Central memory CD8-positive, alpha-beta T cell (primary cell): Measurements from ENCODE around the gene FBXW9.

Source experiments
- ATAC-seq: fragments of 150-1000 bp; cut with Tn5 transposase; replicated peaks from 2 replicates; pipeline ENCODE4 v1.10.0; 2022; ENCODE audit warnings: mild to moderate bottlenecking, moderate FRiP score, moderate number of reproducible peaks; ENCODE audit not compliant: poor library complexity, severe bottlenecking; ENCODE audit errors: extremely low read depth
- DNase-seq, 2 donors: peaks; one replicate each; pipeline ENCODE4 v3.0.0; 2021; ENCODE audit warnings: low spot score in 2 of 2
- H3K27ac Mint-ChIP-seq: one replicate; pipeline ENCODE4 v1.8.0; 2022; ENCODE audit warnings: low read depth, mild to moderate bottlenecking, moderate library complexity, mixed read lengths
- H3K27me3 Mint-ChIP-seq: one replicate; pipeline ENCODE4 v1.8.0; 2022; ENCODE audit warnings: mixed read lengths
- H3K36me3 Mint-ChIP-seq: one replicate; pipeline ENCODE4 v1.8.0; 2022; ENCODE audit warnings: mild to moderate bottlenecking, moderate library complexity, mixed read lengths; ENCODE audit not compliant: insufficient read depth
- H3K4me1 Mint-ChIP-seq: one replicate; pipeline ENCODE4 v1.8.0; 2022; ENCODE audit warnings: mixed read lengths
- H3K4me3 Mint-ChIP-seq: one replicate; pipeline ENCODE4 v1.8.0; 2022; ENCODE audit warnings: mild to moderate bottlenecking, moderate library complexity, mixed read lengths
- H3K9me3 Mint-ChIP-seq: one replicate; pipeline ENCODE4 v1.8.0; 2022; ENCODE audit warnings: mixed read lengths

Gene FBXW9

DNA sequence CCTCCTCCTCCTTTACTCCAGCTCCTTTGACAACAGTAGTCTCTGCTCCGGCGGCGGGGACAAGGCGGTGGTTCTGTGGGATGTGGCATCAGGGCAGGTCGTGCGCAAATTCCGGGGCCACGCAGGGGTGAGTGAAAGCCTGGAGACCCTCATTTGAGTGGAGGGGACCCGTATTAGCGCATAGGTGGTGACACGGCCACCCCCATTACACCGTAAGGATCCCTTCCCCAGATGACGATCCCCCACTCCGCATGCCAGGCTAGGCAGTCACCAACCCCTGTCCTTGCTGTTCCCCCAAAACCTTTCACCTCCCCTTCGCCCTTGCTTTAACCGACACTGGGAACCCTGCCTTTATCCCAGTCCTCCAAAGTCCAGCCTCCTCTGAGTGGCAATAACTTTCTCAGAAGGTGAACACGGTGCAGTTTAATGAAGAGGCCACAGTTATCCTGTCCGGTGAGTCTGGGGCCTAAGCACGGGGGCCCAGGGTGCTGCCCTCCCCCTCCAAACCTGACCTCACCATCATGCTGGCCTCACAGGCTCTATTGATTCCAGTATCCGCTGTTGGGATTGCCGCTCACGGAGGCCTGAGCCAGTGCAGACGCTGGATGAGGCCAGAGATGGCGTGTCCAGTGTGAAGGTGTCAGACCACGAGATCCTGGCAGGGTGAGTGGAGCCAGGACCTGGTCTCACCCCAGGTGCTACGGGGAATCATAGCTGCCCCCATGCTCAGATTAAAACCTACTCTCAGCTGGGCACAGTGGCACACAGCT, 26.1 kb downstream of the FBXW9 start:
- Mint-ChIP-seq H3K36me3 (peaks cover 35% of the 10 kb centered on the region), H3K27me3 (no peaks in the 10 kb centered on the region), H3K4me3 (peak overlapping the region; percentile 96), H3K27ac (peak overlapping the region; percentile 98), H3K9me3 (no peaks in the 10 kb centered on the region), H3K4me1 (peaks cover 47% of the 10 kb centered on the region)
- DNase-seq (no peak), ATAC-seq (no peak)

GRCh38 chr19:12669270-12670158, 26.9 kb downstream of the FBXW9 start:
- Mint-ChIP-seq H3K27me3 (no peaks in the 10 kb centered on the region), H3K4me3 (peak overlapping the region; percentile 96), H3K27ac (peak overlapping the region; percentile 98), H3K4me1 (peaks cover 53% of the 10 kb centered on the region), H3K36me3 (peaks cover 35% of the 10 kb centered on the region), H3K9me3 (no peaks in the 10 kb centered on the region)
- DNase-seq (peak; percentile 69), ATAC-seq (no peak)

DNA sequence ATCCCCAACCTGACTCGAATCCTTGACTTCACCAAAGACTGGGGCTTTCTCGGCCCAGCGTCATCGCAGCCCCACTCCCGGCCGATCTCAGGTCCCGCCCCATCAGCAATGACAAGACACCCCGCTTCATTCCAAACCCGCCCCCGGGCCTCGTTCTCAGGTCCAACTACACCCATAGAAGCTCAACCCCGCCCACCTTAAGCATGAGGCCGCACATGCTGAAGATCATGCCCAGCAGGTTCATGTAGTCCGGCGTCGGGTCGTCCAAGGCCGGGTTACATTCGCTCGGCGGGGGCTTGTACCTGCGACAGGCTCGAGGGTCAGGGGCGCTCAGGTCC, 27.5 kb downstream of the FBXW9 start:
- Mint-ChIP-seq H3K27me3 (no peaks in the 10 kb centered on the region), H3K4me1 (peaks cover 49% of the 10 kb centered on the region), H3K4me3 (peak overlapping the region; percentile 96), H3K9me3 (no peaks in the 10 kb centered on the region), H3K36me3 (peaks cover 31% of the 10 kb centered on the region), H3K27ac (peak overlapping the region; percentile 98)
- ATAC-seq (peak; percentile 38), DNase-seq (peak; percentile 58 to 66)

DNA sequence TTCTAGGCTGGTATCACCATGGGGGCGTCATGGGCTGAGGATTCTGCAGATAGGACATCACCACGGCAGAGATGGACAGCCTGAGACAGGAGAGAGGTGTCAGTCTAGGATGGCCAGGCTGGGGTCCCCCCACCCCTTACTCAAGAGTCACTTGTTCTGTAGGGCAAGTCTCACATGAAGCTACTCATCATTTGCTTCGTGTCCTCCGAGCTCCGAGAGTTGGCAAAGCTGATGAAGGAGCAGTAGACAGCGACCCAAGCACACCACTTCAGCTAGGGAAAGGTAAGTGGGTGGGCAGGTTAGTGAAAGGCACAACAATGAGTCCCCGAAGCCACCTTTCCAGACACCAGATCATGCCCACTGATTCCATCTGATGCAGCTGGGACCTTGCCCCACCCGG, 28.1 kb downstream of the FBXW9 start:
- peaks cover 34% of the 10 kb centered on the region for H3K36me3 Mint-ChIP-seq

GRCh38 chr19:12667731-12668302, 28.6 kb downstream of the FBXW9 start:
- no peak for ATAC-seq
- H3K9me3 Mint-ChIP-seq: no peaks in the 10 kb centered on the region
- peaks cover 37% of the 10 kb centered on the region for H3K36me3 Mint-ChIP-seq
- no peak for DNase-seq
- peaks cover 49% of the 10 kb centered on the region for H3K4me1 Mint-ChIP-seq
- H3K27ac Mint-ChIP-seq: peak overlapping the region; percentile 98
- H3K27me3 Mint-ChIP-seq: no peaks in the 10 kb centered on the region
- H3K4me3 Mint-ChIP-seq: peak overlapping the region; percentile 96

More for the DNA sequence above, 28.1 kb downstream of the FBXW9 start:
- no peaks in the 10 kb centered on the region for H3K27me3 Mint-ChIP-seq
- peak overlapping the region; percentile 96 for H3K4me3 Mint-ChIP-seq
- peak overlapping the region; percentile 98 for H3K27ac Mint-ChIP-seq
- no peaks in the 10 kb centered on the region for H3K9me3 Mint-ChIP-seq
- ATAC-seq: no peak
- H3K4me1 Mint-ChIP-seq: peaks cover 49% of the 10 kb centered on the region
- DNase-seq: no peak

DNA sequence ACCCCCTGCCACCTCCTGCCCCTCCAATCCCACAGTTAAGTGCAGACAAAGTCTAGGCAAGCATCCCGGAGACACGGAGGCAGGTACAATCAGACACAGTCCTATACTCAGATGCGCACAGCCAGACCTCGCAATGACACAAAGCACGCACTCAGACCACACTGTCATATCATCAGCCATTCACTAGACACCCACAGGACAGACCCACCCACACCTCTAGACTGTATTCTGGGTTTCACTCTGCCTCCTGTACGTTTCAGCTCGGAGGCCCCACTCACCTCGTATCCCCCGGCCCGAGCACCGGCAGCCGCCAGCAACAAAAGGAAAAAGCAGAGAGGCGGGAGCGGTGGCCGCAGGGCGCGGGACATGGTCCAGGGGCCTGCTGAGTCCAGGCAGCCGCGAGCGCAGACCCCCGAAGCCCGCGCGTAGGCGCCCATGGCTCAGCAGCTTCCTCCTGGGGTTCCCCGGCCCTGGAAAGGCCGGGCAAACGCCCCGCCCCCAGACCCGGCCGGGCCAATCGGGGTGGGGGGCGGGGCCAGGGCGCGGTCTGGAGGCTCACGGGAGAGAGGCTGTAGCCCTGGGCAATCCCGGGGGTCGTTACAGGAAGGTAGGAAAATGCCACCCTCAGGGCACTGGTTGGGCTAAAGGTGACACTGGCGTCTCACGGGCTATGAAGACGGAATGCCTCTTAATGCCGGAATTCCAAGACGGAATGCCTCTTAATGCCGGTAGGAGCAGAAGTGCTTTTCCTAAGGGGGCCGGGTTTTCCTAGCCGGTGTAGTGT, 30.0 kb downstream of the FBXW9 start, which contains the start of the genes MAN2B1 and WDR83:
Gene MAN2B1 (minus strand): TSS at position 478 of the 784 bp plus-strand sequence. CDS start 41 bp downstream, at position 437.
Gene WDR83 (plus strand): TSS at position 543 of the 784 bp plus-strand sequence. CDS start 2,984 bp downstream, outside the sequence.
- ATAC-seq: peak; percentile 69
- no peaks in the 10 kb centered on the region for H3K9me3 Mint-ChIP-seq
- H3K27me3 Mint-ChIP-seq: no peaks in the 10 kb centered on the region
- H3K27ac Mint-ChIP-seq: peak within 1 kb of the TSS; percentile 95
- H3K4me1 Mint-ChIP-seq: peaks cover 42% of the 10 kb centered on the region
- peak within 1 kb of the TSS; percentile 98 for H3K4me3 Mint-ChIP-seq
- peak; percentile 49 to 60 for DNase-seq
- H3K36me3 Mint-ChIP-seq: peaks cover 34% of the 10 kb centered on the region

DNA sequence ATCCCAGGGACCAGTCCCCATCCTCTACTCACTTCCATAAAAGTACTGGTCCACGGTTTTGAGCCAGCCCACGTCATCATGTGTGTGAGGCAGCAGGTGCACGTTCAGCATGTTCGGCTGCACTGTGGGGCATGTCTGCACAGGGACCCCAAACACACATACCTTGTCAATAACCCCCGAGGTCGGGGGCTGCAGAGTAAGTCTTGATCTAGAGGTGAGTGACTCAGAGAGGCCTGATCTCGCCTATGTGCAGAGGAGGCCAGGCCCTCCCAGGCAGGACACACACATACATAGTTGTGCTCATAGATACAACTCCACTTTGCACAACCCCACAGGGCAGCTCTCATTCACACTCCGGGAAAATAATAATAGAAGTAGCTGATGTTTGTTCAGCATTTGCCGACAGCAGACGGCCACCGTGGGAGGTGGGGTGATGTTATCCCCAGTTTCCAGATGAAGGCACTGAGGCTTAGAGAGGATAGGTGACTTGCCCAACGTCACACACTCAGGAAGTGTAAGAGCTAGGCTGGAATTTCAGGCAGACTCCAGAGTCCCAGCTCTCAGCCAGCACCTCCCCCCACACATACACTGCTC, 30.7 kb downstream of the FBXW9 start:
- DNase-seq (no peak), ATAC-seq (peak; percentile 5)
- H3K4me1 Mint-ChIP-seq: peaks cover 42% of the 10 kb centered on the region
- no peaks in the 10 kb centered on the region for H3K27me3 Mint-ChIP-seq
- peaks cover 41% of the 10 kb centered on the region for H3K36me3 Mint-ChIP-seq
- peak overlapping the region; percentile 95 for H3K27ac Mint-ChIP-seq
- H3K4me3 Mint-ChIP-seq: peak overlapping the region; percentile 98
- H3K9me3 Mint-ChIP-seq: no peaks in the 10 kb centered on the region

DNA sequence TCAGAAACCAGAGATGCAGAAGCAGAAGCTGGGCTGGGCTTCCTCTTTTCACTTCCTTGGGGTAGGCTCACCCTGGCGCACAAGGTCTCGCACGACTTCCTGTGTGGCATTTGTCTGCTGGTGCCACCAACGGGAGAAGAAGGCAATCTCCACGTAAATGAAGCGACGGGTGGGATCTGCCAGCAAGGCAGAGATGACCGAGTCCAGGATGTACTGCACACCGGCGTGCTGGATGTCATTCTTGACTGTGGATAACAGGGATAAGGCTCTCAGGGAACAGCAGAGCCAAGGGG, 31.2 kb downstream of the FBXW9 start:
- no peaks in the 10 kb centered on the region for H3K9me3 Mint-ChIP-seq
- peak overlapping the region; percentile 98 for H3K4me3 Mint-ChIP-seq
- H3K36me3 Mint-ChIP-seq: peaks cover 42% of the 10 kb centered on the region
- H3K27ac Mint-ChIP-seq: peak overlapping the region; percentile 95
- ATAC-seq (peak; percentile 34), DNase-seq (no peak)
- no peaks in the 10 kb centered on the region for H3K27me3 Mint-ChIP-seq
- H3K4me1 Mint-ChIP-seq: peaks cover 38% of the 10 kb centered on the region

- Mint-ChIP-seq H3K4me1 (peaks cover 37% of the 10 kb centered on the region), H3K9me3 (no peaks in the 10 kb centered on the region)
- no peak for DNase-seq
Measured at GRCh38 chr19:12664406-12665280, 31.8 kb downstream of the FBXW9 start.

DNA sequence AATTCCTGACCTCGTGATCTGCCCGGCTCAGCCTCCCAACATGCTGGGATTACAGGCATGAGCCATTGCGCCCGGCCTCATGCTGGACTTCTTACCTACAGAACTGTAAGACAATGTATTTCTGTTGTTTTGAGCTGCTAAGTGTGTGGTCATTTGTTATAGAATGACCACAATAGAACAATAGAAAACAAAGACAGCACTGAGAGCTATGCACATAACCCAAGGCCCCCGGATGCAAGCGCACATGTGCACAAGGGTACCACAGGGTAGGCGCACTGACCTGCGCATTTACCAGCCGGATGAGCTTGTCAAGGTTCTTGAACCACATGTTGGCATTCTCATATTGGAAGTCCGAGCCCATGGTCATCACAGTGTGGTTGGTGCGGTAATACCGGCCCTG, 35.5 kb downstream of the FBXW9 start:
- Mint-ChIP-seq H3K4me1 (peaks cover 14% of the 10 kb centered on the region), H3K27ac (no peak overlapping the region), H3K36me3 (peaks cover 58% of the 10 kb centered on the region), H3K9me3 (no peaks in the 10 kb centered on the region), H3K27me3 (no peaks in the 10 kb centered on the region), H3K4me3 (no peak overlapping the region)
- DNase-seq (no peak), ATAC-seq (no peak)

More at GRCh38 chr19:12664406-12665280, 31.8 kb downstream of the FBXW9 start:
- Mint-ChIP-seq H3K27ac (peak overlapping the region; percentile 95), H3K27me3 (no peaks in the 10 kb centered on the region), H3K4me3 (peak overlapping the region; percentile 98), H3K36me3 (peaks cover 45% of the 10 kb centered on the region)
- no peak for ATAC-seq

GRCh38 chr19:12657966-12658365, 38.5 kb downstream of the FBXW9 start:
- Mint-ChIP-seq H3K36me3 (peaks cover 57% of the 10 kb centered on the region), H3K27me3 (no peaks in the 10 kb centered on the region), H3K27ac (no peak overlapping the region), H3K9me3 (no peaks in the 10 kb centered on the region), H3K4me1 (no peaks in the 10 kb centered on the region), H3K4me3 (no peak overlapping the region)
- ATAC-seq: no peak
- no peak for DNase-seq
